ENCODE measurements around the gene ARMC3.
"Not testable (repeated sequence)": the region's sequence is repeated elsewhere in the genome, so short reads cannot be mapped to it uniquely, and the experiment has no call there.

ARMC3 gene

DNA sequence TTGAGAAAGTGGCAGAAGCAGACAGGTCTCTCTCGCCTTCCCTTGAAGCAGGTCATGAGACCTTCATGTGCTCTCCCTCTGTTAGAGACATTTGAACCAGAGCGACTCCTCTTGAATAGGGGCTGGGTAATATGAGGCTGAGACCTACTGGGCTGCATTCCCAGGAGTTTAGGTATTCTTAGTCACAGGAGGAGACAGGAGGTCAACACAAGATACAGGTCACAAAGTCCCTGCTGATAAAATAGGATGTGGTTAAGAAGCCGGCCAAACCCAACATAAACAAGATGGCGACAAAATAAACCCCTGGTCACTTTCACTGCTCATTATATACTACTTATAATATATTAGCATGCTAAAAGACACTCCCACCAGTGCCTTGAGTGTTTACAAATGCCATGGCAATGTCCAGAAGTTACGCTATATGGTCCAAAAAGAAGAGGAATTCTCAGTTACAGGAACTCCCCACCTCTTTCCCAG is 124.0 kb downstream of the ARMC3 start:
- no peak for DNase-seq

- DNase-seq, result no peak
Observed at GRCh38 chr10:23053036-23053435, 125.2 kb downstream of the ARMC3 start.

DNA sequence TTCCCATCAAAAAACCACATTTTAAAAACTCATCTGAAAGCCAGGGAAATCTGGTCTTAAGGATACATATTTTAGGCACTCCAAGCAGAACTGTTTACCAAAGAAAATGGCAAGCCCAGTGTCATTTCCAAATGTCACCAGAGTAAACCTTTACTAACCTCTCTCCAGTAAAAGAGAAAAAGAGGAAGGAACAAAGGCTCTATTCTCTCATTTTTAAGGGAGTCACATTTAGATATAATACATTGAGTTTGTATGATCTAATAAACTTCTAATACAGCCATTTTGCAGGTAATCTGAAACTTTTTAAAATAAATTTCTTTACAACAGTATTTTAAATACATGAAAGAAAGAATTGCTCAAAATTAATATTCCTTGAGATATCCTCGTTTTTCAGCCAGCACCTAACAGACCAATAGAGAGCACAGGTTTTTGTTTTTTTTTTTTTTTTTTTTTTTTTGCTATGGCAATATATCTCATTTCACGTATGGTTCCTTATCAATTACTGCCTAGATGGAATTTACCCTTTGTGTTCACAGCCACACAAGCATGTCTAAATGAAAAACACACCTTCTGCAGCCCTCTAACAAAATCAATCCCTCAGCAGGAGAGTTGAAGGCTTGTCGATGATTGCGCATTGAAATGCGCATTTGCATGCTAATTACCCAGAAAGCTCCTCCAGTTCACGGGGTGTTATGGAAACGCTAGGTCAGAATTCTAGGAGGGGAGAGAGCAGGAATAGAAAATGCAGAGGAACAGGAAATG is 127.8 kb downstream of the ARMC3 start:
- no peak for DNase-seq

- DNase-seq, result no peak
Observed at GRCh38 chr10:23056186-23056579, 128.3 kb downstream of the ARMC3 start.

DNA sequence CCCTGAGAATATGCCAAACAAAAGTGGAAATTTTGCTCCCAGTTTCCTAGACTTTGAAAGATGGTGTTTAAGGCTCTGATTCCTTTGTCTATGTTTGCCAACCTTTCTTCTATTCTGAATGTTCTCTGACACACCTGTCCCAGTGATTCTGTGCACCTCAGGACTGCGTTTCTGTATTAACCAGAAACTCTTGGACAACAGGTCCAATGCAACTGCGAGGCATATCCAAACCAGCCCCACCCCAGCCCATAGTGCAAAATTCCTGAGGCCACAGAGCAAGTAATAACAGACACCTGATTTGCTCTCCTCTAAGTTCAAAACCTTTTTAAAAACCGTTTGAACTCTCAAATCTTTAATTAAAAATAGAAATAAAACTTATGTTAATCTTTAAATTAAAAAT is 130.5 kb downstream of the ARMC3 start:
- DNase-seq, result no peak

DNA sequence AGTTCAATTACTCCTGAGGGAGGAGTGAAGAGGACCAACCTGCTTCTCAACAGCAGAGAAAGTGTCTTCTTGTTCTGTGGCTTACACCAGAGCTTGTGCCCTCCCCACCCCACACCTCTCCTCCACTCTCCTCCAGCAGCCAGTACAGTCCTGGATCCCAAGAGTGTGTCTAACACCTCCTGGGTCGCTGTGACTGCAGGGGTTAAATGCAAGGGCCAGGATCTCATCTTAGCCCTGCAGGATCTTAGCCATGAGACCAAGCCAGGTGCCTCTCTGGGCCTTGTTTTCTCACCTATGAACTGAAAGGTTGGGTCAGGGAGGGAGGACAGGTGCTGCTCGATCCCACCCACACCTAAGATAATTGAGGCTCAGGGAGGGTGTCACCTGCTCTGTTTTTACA is 133.1 kb downstream of the ARMC3 start:
- DNase-seq, result no peak

DNA sequence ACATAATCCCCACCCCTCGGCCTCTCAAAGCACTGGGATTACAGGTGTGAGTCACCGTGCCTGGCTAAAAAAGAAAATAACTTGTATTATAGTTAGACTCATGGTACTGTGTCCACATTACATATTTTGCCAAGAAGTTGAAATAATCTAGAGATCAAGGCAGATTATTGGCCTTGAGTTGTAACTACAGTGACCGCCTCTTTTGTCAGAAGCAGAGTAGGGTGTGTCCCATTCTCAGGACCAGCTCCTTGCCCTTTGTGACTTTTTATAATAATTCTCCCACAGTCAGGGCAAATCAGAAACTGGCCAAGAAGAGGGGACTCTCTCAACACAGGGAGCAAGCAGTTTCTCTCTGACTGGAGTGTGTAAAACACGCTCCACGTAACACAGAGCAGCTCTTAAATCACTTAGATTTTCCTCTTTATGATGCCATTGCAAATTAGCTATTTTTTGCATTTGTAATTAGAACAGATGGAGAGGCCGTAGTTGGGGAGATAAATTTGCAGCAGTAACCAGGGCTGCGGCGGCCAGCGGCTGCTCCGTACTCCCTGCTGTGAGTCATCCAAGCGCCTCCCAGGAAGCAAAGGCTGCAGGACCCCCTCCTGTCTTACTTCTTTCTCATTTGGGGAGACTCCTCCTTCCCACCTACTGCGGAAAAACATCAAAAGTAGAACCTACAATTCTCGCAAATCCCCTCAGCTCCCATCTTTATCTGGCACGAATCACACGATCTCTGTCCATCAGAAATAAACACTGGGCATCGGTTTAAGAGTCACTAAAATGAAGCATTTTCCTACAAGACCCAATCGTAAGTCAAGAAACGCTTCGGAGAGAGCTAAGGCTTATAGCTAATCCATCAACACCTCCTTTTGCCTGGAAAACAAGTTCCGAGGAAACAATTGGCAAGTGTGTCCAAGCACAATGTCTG is 135.5 kb downstream of the ARMC3 start:
- DNase-seq, result no peak

DNA sequence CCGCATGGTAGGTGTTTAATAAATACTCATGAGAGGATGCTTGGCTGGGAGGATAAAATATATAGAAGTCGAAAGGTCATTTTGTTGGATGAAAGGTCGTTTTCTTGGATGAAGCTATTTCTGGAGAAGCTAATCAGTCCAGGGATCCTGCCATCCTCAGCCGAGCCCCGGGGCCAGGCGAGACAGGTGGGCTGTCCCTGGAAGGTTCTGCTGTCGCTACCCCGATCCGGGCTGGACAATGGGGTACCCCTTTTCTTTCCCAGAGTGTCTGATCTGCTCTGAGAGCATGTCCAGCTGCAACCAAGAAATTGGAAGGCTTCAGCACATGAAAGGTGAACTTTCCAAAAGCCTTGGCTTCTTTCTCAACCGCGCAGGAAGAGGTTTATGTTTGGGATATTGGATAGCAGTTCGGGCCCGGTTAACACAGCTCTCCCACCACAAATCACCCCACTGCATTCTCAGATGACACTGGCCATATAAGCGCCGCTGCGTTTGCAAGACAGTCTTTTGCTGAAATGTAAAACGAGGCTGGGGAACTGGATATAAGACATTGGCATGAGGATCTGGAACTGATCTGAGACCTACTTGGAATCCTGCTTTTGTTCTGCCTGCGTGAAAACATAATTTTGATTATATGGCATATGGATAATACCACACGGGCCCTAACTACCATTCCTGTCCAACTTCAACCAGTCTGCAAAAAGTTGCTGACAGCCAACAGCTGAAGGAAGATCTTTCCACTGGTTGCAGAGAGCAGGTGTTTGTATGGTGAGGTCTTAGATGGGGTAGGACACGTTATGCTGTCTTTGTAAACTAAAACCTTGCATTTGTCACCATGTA is 136.3 kb downstream of the ARMC3 start:
- DNase-seq, result no peak

DNA sequence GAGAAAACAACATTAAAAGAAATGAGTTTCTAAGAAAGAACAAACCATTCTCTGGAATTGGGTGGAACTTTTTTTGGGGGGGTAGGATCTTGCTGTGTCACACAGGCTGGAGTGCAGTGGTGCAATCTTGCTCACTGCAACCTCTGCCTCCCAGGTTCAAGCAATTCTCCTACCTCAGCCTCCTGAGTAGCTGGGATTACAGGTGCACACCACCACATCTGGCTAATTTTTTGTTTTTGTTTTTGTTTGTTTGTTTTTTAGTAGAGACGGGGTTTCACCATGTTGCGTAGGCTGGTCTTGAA is 136.9 kb downstream of the ARMC3 start:
- not testable (repeated sequence) for DNase-seq

GRCh38 chr10:23065181-23065948 is 137.5 kb downstream of the ARMC3 start:
- DNase-seq, result no peak

DNA sequence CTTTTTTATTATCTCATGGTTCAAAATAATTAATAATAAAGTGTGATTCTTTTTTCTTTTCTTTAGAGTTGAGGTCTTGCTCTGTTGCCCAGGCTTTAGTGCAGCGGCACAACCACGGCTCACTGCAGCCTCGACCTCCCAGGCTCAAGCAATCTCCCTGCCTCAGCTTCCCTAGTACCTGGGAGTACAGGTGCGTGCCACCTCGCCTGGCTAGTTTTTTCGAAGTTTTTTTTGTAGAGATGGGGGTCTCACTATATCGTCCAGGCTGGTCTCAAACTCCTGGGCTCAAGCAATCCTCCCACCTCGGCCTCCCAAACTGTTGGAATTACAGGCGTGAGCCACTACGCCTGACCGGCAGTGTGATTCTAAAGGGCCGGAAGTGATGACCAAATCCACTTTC is 139.5 kb downstream of the ARMC3 start:
- no peak for DNase-seq

GRCh38 chr10:23067939-23068775 is 140.3 kb downstream of the ARMC3 start:
- DNase-seq, result peak; percentile 41

GRCh38 chr10:23069019-23069815 is 141.4 kb downstream of the ARMC3 start:
- no peak for DNase-seq

GRCh38 chr10:23070092-23070912 is 142.4 kb downstream of the ARMC3 start:
- not testable (repeated sequence) for DNase-seq

- DNase-seq, result no peak
Observed at GRCh38 chr10:23070913-23071218, 143.0 kb downstream of the ARMC3 start.

DNA sequence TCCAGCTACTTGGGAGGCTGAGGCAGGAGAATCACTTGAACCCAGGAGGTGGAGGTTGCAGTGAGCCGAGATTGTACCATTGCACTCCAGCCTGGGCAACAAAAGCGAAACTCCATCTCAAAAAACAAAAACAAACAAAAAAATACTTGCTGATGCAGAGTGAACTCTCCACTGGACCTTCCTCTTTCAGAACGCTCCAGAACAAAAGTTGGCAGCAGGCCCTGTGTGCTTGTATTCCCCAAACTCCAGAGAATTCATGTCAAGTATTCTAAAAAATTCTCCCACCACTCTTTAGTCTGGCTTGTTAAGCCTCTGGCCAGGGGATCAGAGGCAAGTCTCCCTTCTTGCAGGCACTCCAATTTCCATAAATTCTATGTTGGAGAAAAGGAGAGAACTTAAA is 144.7 kb downstream of the ARMC3 start:
- not testable (repeated sequence) for DNase-seq

DNA sequence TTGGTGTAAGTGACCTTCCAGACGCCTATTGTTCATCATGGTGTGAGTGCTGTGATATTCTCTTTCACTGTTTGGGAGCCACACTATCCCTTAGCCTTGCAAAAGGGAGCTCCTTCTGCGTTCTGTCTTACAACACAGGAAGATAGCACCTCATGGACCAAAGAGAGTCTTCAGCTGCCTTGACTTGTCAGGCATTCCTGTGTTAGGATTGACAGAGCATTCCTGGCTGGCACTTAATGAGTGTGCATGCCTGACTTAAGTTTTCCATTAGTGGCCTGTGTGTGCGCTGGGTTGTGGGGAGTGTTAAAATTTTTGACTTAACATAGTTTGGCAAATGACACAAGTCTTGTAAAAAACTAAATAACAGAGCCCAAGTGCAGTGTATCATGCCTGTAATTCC is 145.7 kb downstream of the ARMC3 start:
- no peak for DNase-seq

- DNase-seq, result no peak
Observed at GRCh38 chr10:23075672-23076071, 147.8 kb downstream of the ARMC3 start.

DNA sequence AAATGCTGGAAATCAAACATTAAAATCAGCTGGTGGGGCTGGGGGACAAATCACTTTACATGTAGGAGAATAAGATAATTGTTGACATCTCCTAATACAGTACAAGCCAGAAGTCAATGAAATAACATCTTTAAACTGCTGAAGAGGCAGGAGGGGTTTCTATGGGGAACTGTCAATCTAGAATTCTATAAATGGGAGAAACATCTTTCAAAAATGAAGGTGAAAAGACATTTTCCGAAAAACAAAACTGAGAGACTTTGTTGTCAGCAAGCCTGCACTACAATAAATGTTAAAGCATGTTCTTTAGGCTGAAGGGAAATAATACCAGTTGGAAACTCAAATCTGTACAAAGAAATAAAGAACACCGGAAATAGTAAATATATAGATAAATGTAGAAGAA is 150.3 kb downstream of the ARMC3 start:
- no peak for DNase-seq

GRCh38 chr10:23079700-23080099 is 151.8 kb downstream of the ARMC3 start:
- DNase-seq, result no peak

Measured in NCI-H1048 (cell line).